Memory B cell (primary cell): ENCODE results near the gene SLC9A4.

ENCODE experiments used
- ATAC-seq: fragments of 150-1000 bp; cut with Tn5 transposase; 2 replicates; pipeline ENCODE4 v1.10.0; 2021; ENCODE audit warnings: low read depth, mild to moderate bottlenecking, moderate library complexity
- DNase-seq, 2 donors: peaks; one replicate each; pipeline ENCODE4 v3.0.0; 2022; ENCODE audit warnings: low spot score in 2 of 2
- H3K27ac Mint-ChIP-seq: one replicate; pipeline ENCODE4 v1.8.0; 2022; ENCODE audit warnings: mild to moderate bottlenecking, moderate library complexity, mixed read lengths
- H3K27me3 Mint-ChIP-seq: one replicate; pipeline ENCODE4 v1.8.0; 2022; ENCODE audit warnings: mixed read lengths
- H3K36me3 Mint-ChIP-seq: one replicate; pipeline ENCODE4 v1.8.0; 2022; ENCODE audit warnings: mild to moderate bottlenecking, mixed read lengths
- H3K4me1 Mint-ChIP-seq: one replicate; pipeline ENCODE4 v1.8.0; 2022; ENCODE audit warnings: mixed read lengths
- H3K4me3 Mint-ChIP-seq: one replicate; pipeline ENCODE4 v1.8.0; 2022; ENCODE audit warnings: mild to moderate bottlenecking, moderate library complexity, mixed read lengths
- H3K9me3 Mint-ChIP-seq: one replicate; pipeline ENCODE4 v1.8.0; 2022; ENCODE audit warnings: mixed read lengths

The SLC9A4 gene

DNA sequence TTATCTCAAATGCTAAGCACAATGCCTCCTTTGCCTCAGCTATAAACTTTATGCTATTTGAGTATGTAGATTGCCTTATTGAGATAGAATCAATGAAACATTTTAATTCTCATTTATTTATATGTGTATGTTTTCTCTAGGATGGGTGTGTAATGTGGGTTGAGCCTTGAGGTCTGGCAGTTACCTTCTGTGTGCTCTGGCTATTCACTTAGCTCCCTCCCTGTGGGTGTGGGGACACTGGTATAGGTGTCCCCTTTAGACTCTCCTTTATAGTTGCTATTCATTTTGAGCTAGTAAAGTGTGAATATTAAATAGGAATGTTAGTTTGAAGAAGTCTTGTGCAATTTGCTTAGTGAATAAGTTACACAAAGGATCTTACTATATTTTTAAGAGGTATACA lies 1.8 kb downstream of the SLC9A4 start:
- no peak overlapping the region for H3K4me3 Mint-ChIP-seq
- DNase-seq (no peak), ATAC-seq (no peak)
- H3K27me3 Mint-ChIP-seq = peaks cover 22% of the 10 kb centered on the region
- no peaks in the 10 kb centered on the region for H3K36me3 Mint-ChIP-seq
- H3K4me1 Mint-ChIP-seq = peaks cover 5% of the 10 kb centered on the region
- H3K9me3 Mint-ChIP-seq = peaks cover 5% of the 10 kb centered on the region
- H3K27ac Mint-ChIP-seq = no peak overlapping the region

DNA sequence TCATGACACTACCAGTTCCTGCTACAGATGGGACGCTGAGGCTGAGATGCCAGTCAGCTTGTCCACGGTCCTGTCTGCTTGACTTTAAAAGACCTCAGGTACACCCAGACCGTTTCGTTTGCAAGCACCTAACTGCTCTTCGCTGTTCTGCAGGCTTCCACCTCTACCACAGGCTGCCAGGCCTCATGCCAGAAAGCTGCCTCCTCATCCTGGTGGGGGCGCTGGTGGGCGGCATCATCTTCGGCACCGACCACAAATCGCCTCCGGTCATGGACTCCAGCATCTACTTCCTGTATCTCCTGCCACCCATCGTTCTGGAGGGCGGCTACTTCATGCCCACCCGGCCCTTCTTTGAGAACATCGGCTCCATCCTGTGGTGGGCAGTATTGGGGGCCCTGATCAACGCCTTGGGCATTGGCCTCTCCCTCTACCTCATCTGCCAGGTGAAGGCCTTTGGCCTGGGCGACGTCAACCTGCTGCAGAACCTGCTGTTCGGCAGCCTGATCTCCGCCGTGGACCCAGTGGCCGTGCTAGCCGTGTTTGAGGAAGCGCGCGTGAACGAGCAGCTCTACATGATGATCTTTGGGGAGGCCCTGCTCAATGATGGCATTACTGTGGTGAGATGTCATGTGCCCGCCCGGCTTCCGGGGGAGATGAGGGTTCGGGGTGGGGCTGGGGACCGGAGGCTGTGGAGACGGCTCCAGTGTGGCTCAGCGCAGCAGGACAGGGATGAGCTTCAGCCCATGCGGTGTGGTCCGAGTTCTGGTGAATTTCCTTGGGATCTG lies 5.9 kb downstream of the SLC9A4 start:
- DNase-seq = no peak
- Mint-ChIP-seq H3K4me3 (peak overlapping the region; percentile 8), H3K9me3 (no peaks in the 10 kb centered on the region), H3K4me1 (peaks cover 5% of the 10 kb centered on the region), H3K27me3 (peaks cover 15% of the 10 kb centered on the region), H3K36me3 (no peaks in the 10 kb centered on the region), H3K27ac (no peak overlapping the region)
- ATAC-seq = peak; percentile 70

DNA sequence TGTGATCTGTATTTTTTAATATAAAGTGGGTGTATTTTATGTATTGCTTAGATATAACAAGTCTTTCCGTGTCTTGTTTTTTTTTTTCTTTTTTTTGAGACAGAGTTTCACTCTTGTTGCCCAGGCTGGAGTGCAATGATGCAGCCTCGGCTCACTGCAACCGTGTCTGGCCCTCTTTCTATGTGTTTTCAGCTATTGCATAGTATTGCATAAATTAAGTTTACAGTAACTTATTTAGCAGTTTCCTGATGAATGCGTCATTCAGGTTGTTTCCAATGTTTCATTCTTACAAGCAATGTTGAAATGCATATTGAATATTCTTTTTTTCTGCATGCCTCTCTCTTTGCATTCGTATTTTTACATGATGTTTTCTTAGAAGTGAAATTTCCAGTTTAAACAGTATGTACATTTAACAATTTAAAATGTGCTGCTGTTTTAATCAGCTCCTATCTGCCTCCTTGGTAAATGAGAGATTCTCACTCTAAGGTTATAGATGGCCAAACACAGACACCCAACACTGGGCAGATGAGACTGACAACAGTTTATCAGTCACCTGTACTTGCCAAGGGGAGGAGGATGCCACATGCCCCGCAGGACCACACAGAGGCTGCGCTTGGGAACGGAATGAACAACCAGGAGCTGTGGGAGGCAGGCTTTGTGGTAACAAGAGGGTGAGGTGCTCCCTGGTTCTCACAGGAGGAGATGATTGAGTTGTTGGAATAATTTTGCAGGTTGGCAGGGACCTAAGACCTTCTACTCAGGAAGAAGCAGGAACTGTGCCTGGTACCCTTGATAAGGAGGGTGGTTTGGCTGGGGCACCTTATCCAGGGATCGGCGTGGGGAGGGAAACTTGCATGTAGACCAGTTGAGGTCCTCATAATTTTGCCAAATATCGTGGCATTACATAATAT lies 7.5 kb downstream of the SLC9A4 start:
- Mint-ChIP-seq H3K36me3 (no peaks in the 10 kb centered on the region), H3K9me3 (no peaks in the 10 kb centered on the region), H3K4me3 (no peak overlapping the region), H3K27me3 (peaks cover 24% of the 10 kb centered on the region), H3K4me1 (peaks cover 5% of the 10 kb centered on the region), H3K27ac (no peak overlapping the region)
- no peak for DNase-seq
- no peak for ATAC-seq

DNA sequence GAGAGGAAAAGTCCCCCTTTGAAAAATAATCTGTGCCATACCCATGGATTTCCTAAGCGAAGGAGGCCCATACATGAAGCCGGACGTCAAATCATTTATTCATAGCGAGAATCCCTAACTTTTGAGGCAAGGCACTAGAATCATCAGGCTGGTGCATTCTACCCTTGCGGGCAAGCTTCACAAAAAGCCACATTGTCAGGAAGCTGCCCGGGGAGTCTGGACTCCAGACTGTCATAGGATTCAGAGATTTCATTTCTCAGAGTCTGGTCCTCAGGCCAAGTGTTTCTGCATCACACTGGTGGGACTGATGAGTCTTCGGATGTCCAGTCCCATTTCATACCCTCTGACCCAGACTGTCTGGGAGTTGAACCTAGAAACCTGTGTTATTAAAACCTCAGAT lies 8.9 kb downstream of the SLC9A4 start:
- Mint-ChIP-seq H3K9me3 (no peaks in the 10 kb centered on the region), H3K27ac (no peak overlapping the region), H3K27me3 (peaks cover 25% of the 10 kb centered on the region), H3K4me3 (no peak overlapping the region), H3K36me3 (no peaks in the 10 kb centered on the region), H3K4me1 (peaks cover 5% of the 10 kb centered on the region)
- ATAC-seq = no peak
- DNase-seq = no peak

DNA sequence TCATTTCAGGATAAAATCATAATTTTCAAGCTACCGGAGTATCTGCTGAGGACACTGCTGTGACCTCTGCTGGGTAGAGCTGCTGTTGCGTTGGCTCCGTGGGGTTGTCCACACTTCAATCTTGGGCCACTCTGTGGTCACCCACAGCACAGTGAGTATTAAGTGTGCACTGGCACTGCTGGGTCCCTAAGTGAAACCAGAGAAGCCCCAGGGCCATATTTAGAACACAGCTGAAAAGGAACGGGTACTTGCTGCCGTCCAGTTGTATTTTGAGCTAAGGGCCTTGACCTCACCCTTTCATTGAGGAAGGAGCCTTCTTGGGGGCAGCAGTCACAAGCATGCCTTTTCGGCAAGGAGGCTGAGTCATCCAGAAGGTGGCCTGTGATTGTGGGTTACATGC lies 10.1 kb downstream of the SLC9A4 start:
- ATAC-seq = no peak
- Mint-ChIP-seq H3K4me1 (peaks cover 5% of the 10 kb centered on the region), H3K9me3 (no peaks in the 10 kb centered on the region), H3K4me3 (no peak overlapping the region), H3K27me3 (peaks cover 20% of the 10 kb centered on the region), H3K36me3 (no peaks in the 10 kb centered on the region), H3K27ac (no peak overlapping the region)
- DNase-seq = no peak

DNA sequence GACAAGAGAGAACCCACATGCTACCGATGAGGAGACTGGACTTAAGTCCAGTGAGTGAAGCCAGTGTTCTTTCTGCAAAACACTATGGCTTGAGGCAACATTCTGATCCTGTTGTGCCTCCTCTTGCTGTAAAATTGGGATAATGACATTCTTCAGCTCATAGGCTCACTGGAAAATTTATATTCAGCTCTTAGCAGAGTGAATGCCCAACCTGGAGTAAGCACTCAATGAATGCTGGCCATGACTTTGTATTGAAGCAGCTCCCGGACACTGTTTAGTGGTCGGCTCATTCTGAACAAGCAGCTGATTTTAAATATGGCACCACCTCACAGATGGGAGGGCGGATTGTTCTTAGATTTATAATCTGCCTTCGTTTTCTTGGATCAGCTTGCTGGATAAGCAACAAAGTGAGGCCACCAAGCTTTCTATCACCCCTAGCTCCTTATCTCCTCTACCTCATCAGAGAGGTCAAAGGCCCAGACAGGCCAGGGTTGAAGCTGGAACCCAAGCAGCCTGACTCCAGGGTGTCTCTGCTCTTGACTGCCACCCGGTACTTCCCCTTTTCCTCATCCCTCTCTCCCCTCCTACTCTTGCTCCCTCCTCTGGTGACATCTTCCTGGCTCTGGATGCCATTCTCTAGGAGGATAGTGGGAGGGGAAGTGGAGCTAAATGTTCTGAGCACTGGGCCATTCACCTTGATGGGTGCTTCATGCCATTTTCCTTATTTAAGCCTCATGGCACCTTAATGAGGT lies 11.5 kb downstream of the SLC9A4 start:
- H3K9me3 Mint-ChIP-seq = no peaks in the 10 kb centered on the region
- DNase-seq = no peak
- H3K27ac Mint-ChIP-seq = no peak overlapping the region
- H3K4me1 Mint-ChIP-seq = peaks cover 2% of the 10 kb centered on the region
- H3K27me3 Mint-ChIP-seq = peaks cover 22% of the 10 kb centered on the region
- H3K4me3 Mint-ChIP-seq = no peak overlapping the region
- no peak for ATAC-seq
- no peaks in the 10 kb centered on the region for H3K36me3 Mint-ChIP-seq

DNA sequence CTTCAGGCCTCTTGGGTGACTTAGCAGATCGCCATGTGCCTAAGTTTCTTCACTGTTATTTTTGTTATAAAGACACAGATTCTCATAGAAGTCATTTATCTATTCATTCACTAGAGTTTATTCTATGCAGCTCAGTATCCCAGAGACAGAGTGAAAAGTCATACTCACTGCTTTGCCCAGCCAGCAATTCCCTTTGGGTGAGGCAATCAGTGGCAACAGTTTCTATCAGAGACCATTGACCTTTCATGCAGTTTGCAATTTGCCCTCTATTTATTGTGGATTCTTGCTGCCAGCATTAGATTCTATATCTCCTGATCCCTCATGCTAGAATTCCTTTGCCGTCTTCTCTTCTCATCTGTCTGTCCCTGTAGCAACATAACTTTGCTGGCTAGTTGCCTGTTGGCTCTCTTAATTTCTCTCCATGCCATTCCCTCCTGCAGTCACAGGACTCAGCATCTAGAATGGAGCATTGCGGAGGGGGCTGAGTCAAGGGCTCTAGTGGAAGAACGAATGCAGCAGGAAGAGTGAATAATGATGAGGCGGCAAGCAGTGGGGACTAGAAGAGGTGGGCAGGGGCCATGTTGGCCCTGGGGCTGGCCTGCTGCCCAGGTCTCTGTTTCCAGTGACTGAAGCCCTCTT lies 12.2 kb downstream of the SLC9A4 start:
- peaks cover 21% of the 10 kb centered on the region for H3K27me3 Mint-ChIP-seq
- H3K36me3 Mint-ChIP-seq = no peaks in the 10 kb centered on the region
- H3K4me3 Mint-ChIP-seq = no peak overlapping the region
- no peak overlapping the region for H3K27ac Mint-ChIP-seq
- no peak for DNase-seq
- H3K9me3 Mint-ChIP-seq = no peaks in the 10 kb centered on the region
- H3K4me1 Mint-ChIP-seq = no peaks in the 10 kb centered on the region
- no peak for ATAC-seq

DNA sequence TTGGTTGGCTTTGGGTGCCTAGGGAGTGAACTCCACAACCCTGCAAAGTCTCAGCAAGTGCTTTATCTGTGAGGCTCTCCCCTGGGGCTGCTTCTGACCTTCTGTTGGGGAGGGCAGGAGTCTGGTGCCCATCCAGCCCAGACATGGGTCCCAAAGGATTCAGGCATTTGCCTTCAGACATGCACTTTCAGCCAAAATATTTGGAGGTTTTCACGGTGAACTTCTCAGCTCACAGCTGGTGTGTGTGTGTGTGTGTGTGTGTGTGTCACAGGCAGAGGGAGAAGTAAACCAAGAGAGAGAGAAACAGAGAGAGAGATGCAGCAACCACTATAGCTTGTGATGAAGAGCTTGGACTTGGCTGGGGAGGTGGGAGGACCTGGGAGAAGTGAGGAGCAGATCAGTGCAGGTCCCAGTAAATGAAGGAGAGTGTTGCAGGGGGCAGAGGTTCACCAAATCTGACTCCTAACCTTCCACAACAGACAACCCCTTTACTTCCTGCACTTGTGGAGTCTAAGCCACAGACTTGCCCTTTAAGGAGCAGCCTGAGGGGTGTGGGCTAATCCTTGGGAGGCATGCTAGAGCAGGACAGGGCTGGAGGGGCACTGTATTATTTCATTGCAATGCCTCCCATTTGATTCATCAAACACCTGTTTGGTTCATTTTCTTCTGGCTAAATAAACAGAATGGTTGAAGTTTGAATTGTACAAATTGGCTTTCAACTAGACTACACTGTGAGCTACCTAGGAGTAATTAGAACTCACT lies 14.1 kb downstream of the SLC9A4 start:
- Mint-ChIP-seq H3K4me1 (no peaks in the 10 kb centered on the region), H3K4me3 (no peak overlapping the region), H3K36me3 (peaks cover 1% of the 10 kb centered on the region), H3K9me3 (peaks cover 1% of the 10 kb centered on the region), H3K27me3 (peaks cover 21% of the 10 kb centered on the region), H3K27ac (no peak overlapping the region)
- DNase-seq (no peak), ATAC-seq (no peak)

DNA sequence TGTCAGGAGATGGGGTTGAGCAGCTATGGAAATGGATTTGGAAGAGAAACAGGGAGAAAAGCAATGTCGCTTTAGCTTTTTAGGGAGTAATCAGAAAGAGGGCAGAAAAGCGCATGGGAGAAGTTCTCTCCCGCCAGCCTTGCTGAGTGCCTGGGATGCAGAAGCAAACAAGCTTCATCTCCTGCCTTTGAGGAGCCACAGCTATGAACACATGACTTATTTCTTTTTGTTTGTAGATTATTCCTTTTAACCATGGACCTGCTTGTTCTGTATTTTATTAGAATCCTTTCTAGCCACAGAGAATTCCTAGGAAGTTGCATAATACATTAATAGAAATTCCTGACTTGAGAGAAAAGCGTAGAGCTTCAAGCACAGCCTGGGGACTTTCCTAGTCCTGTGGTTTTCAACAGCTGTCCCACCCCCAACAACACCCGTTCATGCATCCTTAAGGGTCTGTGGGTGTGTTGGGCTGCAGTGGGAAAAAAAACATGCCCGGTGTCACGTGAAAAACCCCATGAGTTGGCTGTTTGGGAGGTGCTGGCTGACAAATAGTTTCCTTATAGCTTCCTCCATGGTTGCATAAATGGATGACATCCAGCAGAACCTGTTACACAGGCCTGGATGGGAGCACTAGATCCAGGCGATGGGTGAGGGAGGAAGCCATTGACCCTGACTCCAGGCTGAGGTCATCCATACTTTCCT lies 14.9 kb downstream of the SLC9A4 start:
- Mint-ChIP-seq H3K9me3 (peaks cover 2% of the 10 kb centered on the region), H3K4me1 (no peaks in the 10 kb centered on the region), H3K27ac (no peak overlapping the region), H3K27me3 (peaks cover 21% of the 10 kb centered on the region), H3K36me3 (peaks cover 1% of the 10 kb centered on the region), H3K4me3 (no peak overlapping the region)
- DNase-seq (no peak), ATAC-seq (no peak)

DNA sequence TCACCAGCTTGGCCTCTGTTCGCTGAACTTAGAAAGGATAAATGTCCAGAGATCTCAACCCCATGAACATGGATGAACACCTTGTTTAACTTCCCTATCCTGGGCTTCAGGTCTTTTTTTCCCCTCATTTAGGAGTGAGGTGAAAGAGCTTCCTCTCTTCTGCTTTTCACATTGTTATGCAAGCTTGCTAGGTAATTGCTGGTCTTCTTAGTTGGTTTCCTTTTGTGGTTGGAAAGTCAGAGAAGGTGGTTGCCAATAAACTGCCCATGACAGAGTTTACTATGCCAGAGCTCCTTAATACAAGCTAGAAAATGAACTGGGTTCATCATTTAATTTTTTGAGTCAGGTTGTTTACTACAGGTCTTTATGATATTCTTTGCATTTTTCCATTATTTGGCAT lies 16.6 kb downstream of the SLC9A4 start:
- DNase-seq (no peak), ATAC-seq (no peak)
- Mint-ChIP-seq H3K36me3 (peaks cover 4% of the 10 kb centered on the region), H3K4me1 (no peaks in the 10 kb centered on the region), H3K27me3 (peaks cover 22% of the 10 kb centered on the region), H3K9me3 (peaks cover 10% of the 10 kb centered on the region), H3K27ac (no peak overlapping the region), H3K4me3 (no peak overlapping the region)

DNA sequence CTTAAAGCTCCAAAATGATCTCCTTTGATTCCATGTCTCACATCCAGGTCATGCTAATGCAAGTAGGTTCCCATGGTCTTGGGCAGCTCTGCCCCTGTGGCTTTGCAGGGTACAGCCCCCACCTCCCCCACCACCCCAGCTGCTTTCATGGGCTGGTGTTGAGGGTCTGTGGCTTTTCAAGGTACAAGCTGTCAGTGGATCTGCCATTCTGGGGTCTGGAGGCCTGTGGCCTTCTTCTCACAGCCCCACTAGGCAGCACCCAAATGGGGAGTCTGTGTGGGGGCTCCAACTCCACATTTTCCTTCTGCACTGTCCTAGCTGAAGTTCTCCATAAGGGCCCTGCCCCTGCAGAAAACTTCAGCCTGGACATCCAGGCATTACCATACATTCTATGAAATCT lies 19.0 kb downstream of the SLC9A4 start:
- H3K4me3 Mint-ChIP-seq = no peak overlapping the region
- no peaks in the 10 kb centered on the region for H3K4me1 Mint-ChIP-seq
- H3K27ac Mint-ChIP-seq = no peak overlapping the region
- ATAC-seq (no peak), DNase-seq (no peak)
- H3K36me3 Mint-ChIP-seq = peaks cover 4% of the 10 kb centered on the region
- peaks cover 11% of the 10 kb centered on the region for H3K27me3 Mint-ChIP-seq
- H3K9me3 Mint-ChIP-seq = peaks cover 14% of the 10 kb centered on the region

DNA sequence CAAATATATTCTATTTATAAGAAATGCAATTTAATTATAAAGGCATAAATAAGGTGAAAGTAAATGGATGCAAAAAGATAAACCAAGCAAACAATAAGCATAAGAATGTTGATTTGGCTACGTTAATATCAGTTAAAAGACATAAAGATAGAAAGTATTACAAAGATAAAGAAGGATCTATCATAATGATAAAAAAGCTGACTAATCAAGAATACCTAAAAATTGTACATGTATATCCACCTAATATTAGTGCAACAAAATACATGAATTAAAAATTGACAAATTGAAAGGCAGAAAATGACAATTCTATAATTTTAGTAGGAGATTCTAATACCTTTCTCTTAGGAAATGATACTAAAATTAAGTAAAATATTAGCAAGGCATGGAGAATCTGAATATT lies 21.5 kb downstream of the SLC9A4 start:
- no peak overlapping the region for H3K27ac Mint-ChIP-seq
- DNase-seq = no peak
- H3K4me1 Mint-ChIP-seq = no peaks in the 10 kb centered on the region
- ATAC-seq = no peak
- H3K4me3 Mint-ChIP-seq = no peak overlapping the region
- H3K27me3 Mint-ChIP-seq = peaks cover 7% of the 10 kb centered on the region
- H3K9me3 Mint-ChIP-seq = peaks cover 14% of the 10 kb centered on the region
- H3K36me3 Mint-ChIP-seq = peaks cover 4% of the 10 kb centered on the region

DNA sequence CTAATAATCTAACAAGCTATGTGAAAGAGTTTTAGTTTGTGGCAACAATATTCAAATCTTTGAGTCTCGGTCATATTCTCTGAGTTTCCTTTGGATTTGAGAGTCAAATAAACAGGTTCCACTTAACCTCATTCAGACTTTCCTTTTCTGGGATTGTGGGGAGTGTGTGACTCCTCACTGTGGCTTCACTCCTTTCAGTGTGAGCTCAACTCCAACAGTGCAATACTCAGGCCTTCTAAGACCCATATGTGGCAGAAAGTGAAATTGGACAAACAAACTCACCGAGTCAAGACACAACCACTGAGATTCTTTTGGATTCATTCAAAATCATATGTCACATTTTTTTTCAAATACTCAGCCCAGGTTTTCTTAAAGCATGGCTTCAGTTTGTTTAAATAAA lies 25.4 kb downstream of the SLC9A4 start:
- no peaks in the 10 kb centered on the region for H3K36me3 Mint-ChIP-seq
- no peak for DNase-seq
- no peaks in the 10 kb centered on the region for H3K4me1 Mint-ChIP-seq
- H3K4me3 Mint-ChIP-seq = no peak overlapping the region
- H3K27me3 Mint-ChIP-seq = peaks cover 3% of the 10 kb centered on the region
- H3K27ac Mint-ChIP-seq = no peak overlapping the region
- H3K9me3 Mint-ChIP-seq = peaks cover 7% of the 10 kb centered on the region
- no peak for ATAC-seq
